Lower leg skin (tissue), 4 donors: Measurements from ENCODE around the gene USP20. TPM values are rescaled to one million over a fixed set of nuclear protein-coding genes. Genes with fewer than 3 reads are reported as not detected.

Source experiments
- DNase-seq, 2 donors: peaks; one replicate each; pipeline ENCODE4 v3.0.0-alpha.2; 2019; ENCODE audit warnings: low spot score in 2 of 2
- H3K4me3 ChIP-seq: fragments of 200-600 bp; sonication (generic); 2 replicates; pipeline ENCODE4 v1.5.1; 2017; ENCODE audit warnings: mild to moderate bottlenecking, low read depth; ENCODE audit not compliant: poor library complexity, severe bottlenecking
- CTCF ChIP-seq, 3 donors: fragments of 450-650 bp; IDR thresholded peaks; one replicate each; pipeline ENCODE4 v1.5.1; 2016; ENCODE audit warnings: antibody characterized with exemption in 3 of 3, mild to moderate bottlenecking in 3 of 3, moderate library complexity in 2 of 3
- POLR2A ChIP-seq, 2 donors: fragments of 450-650 bp; IDR thresholded peaks; one replicate each; pipeline ENCODE4 v1.6.1; 2016 to 2017; ENCODE audit warnings: antibody characterized with exemption in 2 of 2, mild to moderate bottlenecking in 1 of 2, moderate library complexity in 1 of 2
- WGBS, 2 donors: methylation state at CpG; one replicate each; pipeline ENCODE4 v1.1.5; 2018; 5-methylcytosine and 5-hydroxymethylcytosine counted together
- intact Hi-C: fragments of 100-400 bp; cut with DNase I; formaldehyde crosslinking; loops from one replicate; pipeline ENCODE4 v1.15.0; 2023; ENCODE audit warnings: low total_unique reads
- total RNA-seq, 4 donors: library from RNA; depleted of rRNA; stranded (reverse); fragments of >200 nt; gene quantifications; one replicate each; pipeline ENCODE4 v1.1.0, GENCODE V29; 2016

The USP20 gene
- total RNA-seq, 4 donors from 2014 or later, result 20.7 to 39.7 (median 36.1) TPM

- no peak for DNase-seq
- WGBS, 2 donors, result 65 to 67% methylated on average over 5 of the region's 5 CpGs
- intact Hi-C loops, result no loop called here
- no peak overlapping the region for H3K4me3 ChIP-seq
- TF ChIP-seq POLR2A (IDR thresholded peaks at IDR 0.05) (no peak), CTCF (IDR thresholded peaks at IDR 0.05) (no peak)
Measured at GRCh38 chr9:129852579-129852978, 17.3 kb downstream of the USP20 start.

DNA sequence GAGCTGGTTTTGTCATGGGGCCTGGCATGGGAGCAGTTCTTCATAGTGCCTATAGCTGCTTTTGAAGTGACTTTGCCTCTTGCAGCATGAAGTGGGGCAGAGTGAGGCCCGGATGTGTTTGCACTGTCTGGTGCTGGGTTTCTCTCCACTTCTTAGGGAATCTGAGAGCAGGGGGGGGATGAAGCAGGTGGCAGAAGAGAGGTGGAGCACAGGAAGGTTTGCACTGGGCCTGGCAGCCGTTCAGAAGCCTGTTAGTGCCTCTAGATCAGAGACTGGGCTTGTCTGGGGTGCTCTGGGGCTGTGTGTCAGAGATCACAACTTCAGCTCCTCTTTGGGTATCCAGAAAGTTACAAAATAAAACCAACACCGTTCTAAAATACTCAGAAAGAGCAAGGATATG lies 18.4 kb downstream of the USP20 start:
- WGBS, 2 donors, result 48 to 57% methylated on average over 3 of the region's 3 CpGs
- H3K4me3 ChIP-seq, result no peak overlapping the region
- TF ChIP-seq CTCF (IDR thresholded peaks at IDR 0.05) (no peak), POLR2A (IDR thresholded peaks at IDR 0.05) (no peak)
- no peak for DNase-seq
- intact Hi-C loops, result no loop called here

DNA sequence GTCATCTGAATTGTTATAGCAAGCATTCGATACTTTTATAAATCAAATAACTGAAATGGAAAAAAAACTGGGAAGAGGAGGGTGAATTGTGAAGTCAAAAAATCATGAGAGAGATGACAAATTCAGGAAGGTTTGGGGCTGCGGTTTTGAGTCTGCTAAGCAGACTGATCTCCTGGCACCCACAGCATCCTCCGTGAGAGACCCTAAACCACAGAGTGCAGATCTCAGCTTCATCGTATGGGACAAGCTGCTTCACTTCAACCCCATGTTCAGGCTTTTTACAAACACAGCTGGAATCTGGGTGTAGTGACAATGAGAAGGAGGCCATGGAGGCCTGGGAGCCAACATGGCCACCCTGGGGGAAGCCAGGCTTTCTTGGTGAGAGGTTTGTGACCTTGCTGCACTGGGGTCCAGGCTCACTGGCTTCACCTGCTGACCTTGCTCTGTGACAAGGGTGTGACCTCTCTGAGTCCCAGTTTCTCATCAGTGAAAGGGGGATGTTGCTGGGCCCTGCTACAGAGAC lies 19.4 kb downstream of the USP20 start:
- no peak overlapping the region for H3K4me3 ChIP-seq
- TF ChIP-seq POLR2A (IDR thresholded peaks at IDR 0.05), result no peak
- TF ChIP-seq CTCF (IDR thresholded peaks at IDR 0.05), result no peak
- intact Hi-C loops, result no loop called here
- DNase-seq, result no peak
- WGBS, 2 donors, result 91 to 92% methylated on average over 4 of the region's 4 CpGs

DNA sequence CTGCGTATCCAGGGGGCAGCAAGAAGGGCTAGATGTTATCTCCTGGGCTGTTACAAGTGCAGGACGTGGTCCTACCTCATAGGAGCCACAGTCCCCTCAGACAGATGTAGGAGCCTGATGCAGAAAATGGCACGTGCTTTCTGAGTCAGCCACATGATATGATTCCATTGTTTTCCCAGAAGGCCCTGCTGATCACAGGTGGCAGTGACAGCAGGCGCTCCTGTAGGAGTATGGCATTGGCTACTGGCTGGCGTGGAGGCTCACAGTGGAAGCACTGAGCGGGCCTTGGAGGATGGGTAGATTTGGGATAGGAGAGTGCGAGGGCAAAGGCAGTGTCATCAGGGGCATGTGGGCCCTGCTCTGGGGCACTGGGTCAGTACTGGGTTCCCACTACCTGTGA lies 21.9 kb downstream of the USP20 start:
- intact Hi-C loops, result no loop called here
- WGBS, 2 donors, result 89 to 96% methylated on average over 7 of the region's 7 CpGs
- DNase-seq, result no peak
- no peak overlapping the region for H3K4me3 ChIP-seq
- TF ChIP-seq POLR2A (IDR thresholded peaks at IDR 0.05), result no peak
- TF ChIP-seq CTCF (IDR thresholded peaks at IDR 0.05), result no peak

GRCh38 chr9:129858167-129858962 lies 23.1 kb downstream of the USP20 start:
- 84 to 85% methylated on average over 10 to 11 of the region's 11 CpGs for WGBS, 2 donors
- intact Hi-C loops, result no loop called here

More at GRCh38 chr9:129858167-129858962, 23.1 kb downstream of the USP20 start:
- DNase-seq, result no peak
- no peak overlapping the region for H3K4me3 ChIP-seq
- TF ChIP-seq POLR2A (IDR thresholded peaks at IDR 0.05) (no peak), CTCF (IDR thresholded peaks at IDR 0.05) (no peak)
